Neural cell (in vitro differentiated cells): ENCODE data around the gene NPTXR.

Source experiments
- CTCF ChIP-seq: fragments of 450-650 bp; IDR thresholded peaks from 2 replicates; pipeline ENCODE4 v1.5.1; 2014; ENCODE audit warnings: antibody characterized with exemption, mild to moderate bottlenecking, moderate library complexity; ENCODE audit not compliant: poor library complexity, severe bottlenecking
- EP300 ChIP-seq: fragments of 450-650 bp; conservative IDR thresholded peaks from 2 replicates; pipeline ENCODE4 v1.6.1; 2014; ENCODE audit warnings: antibody characterized with exemption, mild to moderate bottlenecking, moderate library complexity; ENCODE audit not compliant: poor library complexity, severe bottlenecking
- EZH2 ChIP-seq: fragments of 200-600, 300-800 bp; shearing (Covaris generic), sonication (generic); IDR thresholded peaks from 2 replicates; pipeline ENCODE4 v1.6.1; 2014; ENCODE audit warnings: antibody characterized with exemption, low read length, borderline replicate concordance, mild to moderate bottlenecking; ENCODE audit not compliant: insufficient read depth, poor library complexity, severe bottlenecking
- MXI1 ChIP-seq: fragments of 450-650 bp; conservative IDR thresholded peaks from 2 replicates; pipeline ENCODE4 v1.6.1; 2014; ENCODE audit warnings: antibody characterized with exemption, mild to moderate bottlenecking; ENCODE audit not compliant: poor library complexity, severe bottlenecking
- POLR2AphosphoS5 ChIP-seq: IDR thresholded peaks from 2 replicates; pipeline ENCODE4 v1.6.1; 2012
- RAD21 ChIP-seq: fragments of 450-650 bp; conservative IDR thresholded peaks from 2 replicates; pipeline ENCODE4 v1.6.1; 2014; ENCODE audit warnings: antibody characterized with exemption, mild to moderate bottlenecking, moderate library complexity
- REST ChIP-seq: IDR thresholded peaks from 2 replicates; pipeline ENCODE4 v1.6.1; 2012; ENCODE audit warnings: borderline replicate concordance
- SMC3 ChIP-seq: fragments of 450-650 bp; conservative IDR thresholded peaks from 2 replicates; pipeline ENCODE4 v1.6.1; 2014; ENCODE audit warnings: antibody characterized with exemption, mild to moderate bottlenecking, moderate library complexity; ENCODE audit not compliant: poor library complexity
- TAF1 ChIP-seq: IDR thresholded peaks from 2 replicates; pipeline ENCODE4 v1.6.1; 2012; ENCODE audit warnings: low read depth

GRCh38 chr22:38881997-38882879 lies 38.4 kb upstream of the NPTXR start:
- TF ChIP-seq CTCF: no peak
- TF ChIP-seq POLR2AphosphoS5: no peak
- TF ChIP-seq TAF1: no peak
- TF ChIP-seq EZH2: no peak
- no peak for TF ChIP-seq REST
- TF ChIP-seq SMC3: no peak
- TF ChIP-seq MXI1: no peak
- no peak for TF ChIP-seq EP300
- no peak for TF ChIP-seq RAD21
